ENCODE measurements around the gene TMEM250.
A peak's percentile ranks its signal among the peaks of the same experiment; 100 is the strongest.
"Not testable (repeated sequence)": the region's sequence is repeated elsewhere in the genome, so short reads cannot be mapped to it uniquely, and the experiment has no call there.

Gene TMEM250

DNA sequence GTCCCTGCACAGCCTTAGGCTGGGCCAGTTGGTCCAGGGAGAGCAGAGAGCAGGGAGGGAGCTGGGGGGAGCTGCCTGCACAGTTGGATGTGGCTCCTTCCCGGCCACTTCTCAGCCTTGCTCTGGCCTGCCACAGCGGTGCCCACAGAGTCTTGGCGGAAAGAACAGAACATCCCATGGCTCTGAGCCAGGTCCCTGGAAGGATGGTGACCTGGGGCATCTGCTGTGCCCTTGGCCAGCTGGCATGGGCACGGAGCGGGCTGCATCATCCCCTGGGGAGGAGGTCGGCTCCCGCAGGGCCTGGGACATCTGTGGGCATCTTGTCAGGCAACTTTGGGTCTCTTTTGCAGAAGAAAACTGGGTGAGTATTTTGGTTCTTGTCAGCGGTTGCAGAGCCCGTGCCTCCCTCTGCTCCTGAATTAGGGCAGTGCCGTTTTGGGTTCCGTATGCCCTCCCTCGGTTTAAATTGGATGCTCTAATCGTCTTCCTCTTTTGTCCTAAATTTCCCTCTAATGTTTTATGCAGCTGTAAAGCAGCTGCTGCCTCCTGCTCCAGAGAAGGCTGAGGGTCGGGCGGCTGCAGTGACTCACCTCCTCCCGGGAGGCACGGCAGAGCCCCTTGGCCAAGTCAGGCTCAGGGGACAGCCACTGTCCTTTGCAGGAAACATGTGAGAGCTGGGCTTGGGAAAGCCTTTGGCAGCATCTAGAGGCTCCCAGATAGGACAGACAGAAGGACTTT is 13.1 kb downstream of the TMEM250 start:
- Histone ChIP-seq H3K36me3 (ENCODE audit: insufficient read depth, low read length) (no peaks in the 10 kb centered on the region), H3K9ac (ENCODE audit: low read depth, low read length) (no peak overlapping the region), H3K9me3 (ENCODE audit: control insufficient read depth, insufficient read depth, low read length) (no peaks in the 10 kb centered on the region), H3K4me1 (ENCODE audit: insufficient read depth, low read length) (peaks cover 46% of the 10 kb centered on the region)

DNA sequence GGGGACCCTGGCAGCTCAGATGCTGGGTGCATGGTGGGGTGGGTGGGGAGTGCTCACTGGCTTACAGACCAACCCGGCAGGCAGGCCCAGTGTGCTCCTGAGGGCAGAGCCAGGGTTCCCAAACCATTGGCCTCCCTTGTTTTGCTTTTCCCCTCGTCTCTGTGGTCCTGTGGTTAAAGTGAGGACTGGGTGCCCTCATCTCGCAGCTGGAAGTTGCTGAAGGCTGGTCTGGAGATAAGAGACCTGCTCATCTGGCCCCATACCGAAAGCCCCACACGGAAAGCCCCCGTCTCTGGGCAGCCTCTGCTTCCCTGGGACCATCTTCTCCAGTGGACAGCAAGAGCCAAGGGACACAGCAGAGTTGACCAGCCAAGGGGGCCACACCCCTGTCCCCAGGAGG is 13.8 kb downstream of the TMEM250 start:
- Histone ChIP-seq H3K9me3 (ENCODE audit: control insufficient read depth, insufficient read depth, low read length) (no peaks in the 10 kb centered on the region), H3K4me1 (ENCODE audit: insufficient read depth, low read length) (peaks cover 45% of the 10 kb centered on the region), H3K9ac (ENCODE audit: low read depth, low read length) (no peak overlapping the region), H3K36me3 (ENCODE audit: insufficient read depth, low read length) (no peaks in the 10 kb centered on the region)

DNA sequence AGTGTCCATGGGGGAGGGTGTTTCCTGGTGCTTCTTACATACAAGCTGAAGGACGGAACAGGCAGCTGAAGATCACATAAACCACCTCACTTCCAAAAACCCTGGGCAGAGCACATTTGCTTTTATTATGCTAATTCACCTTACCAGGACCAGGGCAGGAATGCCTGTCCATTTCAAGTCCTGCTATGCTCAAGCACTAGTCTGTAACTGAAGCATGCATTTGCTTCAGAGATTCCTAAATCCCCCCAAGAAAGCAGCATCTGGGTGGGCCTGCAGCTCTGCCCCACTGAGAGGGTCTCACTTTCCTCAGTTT is 14.2 kb downstream of the TMEM250 start:
- H3K36me3 ChIP-seq (ENCODE audit: insufficient read depth, low read length): no peaks in the 10 kb centered on the region
- no peak overlapping the region for H3K9ac ChIP-seq (ENCODE audit: low read depth, low read length)
- H3K4me1 ChIP-seq (ENCODE audit: insufficient read depth, low read length): peaks cover 45% of the 10 kb centered on the region
- H3K9me3 ChIP-seq (ENCODE audit: control insufficient read depth, insufficient read depth, low read length): no peaks in the 10 kb centered on the region

DNA sequence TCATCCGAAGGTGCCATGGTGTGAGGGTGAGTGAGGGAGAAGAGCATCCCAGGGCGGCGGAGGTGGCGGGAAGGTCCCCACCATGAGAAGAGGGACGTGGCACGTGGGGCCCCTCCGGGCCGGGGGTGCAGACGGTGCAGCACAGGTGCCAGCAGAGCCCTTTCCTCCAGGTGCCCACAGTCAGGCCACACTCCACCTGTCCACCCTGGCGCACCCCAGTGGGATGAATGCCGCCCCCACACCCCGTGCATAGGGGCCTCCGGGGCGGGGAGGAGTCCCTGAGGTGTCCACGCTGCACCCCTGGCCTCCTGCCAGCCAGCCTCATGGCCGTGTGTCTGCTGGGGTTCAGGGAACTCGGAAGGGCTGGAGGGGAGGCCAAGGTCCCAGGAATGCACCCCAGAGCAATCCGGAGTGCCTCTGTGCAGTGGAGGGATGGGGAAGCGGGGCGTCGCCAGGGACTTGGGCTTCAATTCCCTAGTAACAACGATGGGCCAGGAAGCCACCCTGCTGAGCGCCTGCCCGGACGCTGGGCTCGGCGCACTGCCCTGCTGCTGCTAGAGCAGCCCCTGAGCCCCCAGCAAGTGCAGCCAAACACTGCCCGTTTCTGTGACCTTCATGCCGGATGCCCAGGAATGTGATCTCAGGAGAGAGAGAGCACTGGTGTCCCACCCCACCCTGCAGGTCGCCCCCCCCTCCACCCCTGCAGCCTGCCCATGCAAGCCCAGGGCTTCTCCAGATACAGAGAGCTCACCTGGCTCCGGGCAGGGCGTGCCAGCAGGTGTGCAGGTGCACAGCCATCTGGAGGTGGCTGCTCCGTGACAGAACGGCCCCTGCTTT is 14.8 kb downstream of the TMEM250 start:
- H3K4me1 ChIP-seq (ENCODE audit: insufficient read depth, low read length): peaks cover 41% of the 10 kb centered on the region

DNA sequence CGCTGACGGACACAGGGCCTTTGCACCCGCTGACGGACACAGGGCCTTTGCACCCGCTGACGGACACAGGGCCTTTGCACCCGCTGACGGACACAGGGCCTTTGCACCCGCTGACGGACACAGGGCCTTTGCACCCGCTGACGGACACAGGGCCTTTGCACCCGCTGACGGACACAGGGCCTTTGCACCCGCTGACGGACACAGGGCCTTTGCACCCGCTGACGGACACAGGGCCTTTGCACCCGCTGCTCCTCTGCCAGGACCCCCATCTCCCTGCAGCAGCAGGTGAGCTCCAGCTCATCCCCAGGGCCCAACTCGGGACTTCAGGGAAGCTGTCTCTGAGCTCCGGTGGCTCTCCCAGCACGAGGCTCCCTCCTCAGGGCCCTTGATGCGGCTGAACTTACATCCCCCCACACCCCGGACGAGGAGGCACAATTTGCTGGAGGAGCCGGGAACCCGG is 17.0 kb downstream of the TMEM250 start:
- H3K4me1 ChIP-seq (ENCODE audit: insufficient read depth, low read length): peaks cover 32% of the 10 kb centered on the region
- H3K36me3 ChIP-seq (ENCODE audit: insufficient read depth, low read length); H3K9me3 ChIP-seq (ENCODE audit: control insufficient read depth, insufficient read depth, low read length); H3K9ac ChIP-seq (ENCODE audit: low read depth, low read length): not testable (repeated sequence)

More for the DNA sequence above, 14.8 kb downstream of the TMEM250 start:
- H3K36me3 ChIP-seq (ENCODE audit: insufficient read depth, low read length): no peaks in the 10 kb centered on the region
- no peaks in the 10 kb centered on the region for H3K9me3 ChIP-seq (ENCODE audit: control insufficient read depth, insufficient read depth, low read length)
- no peak overlapping the region for H3K9ac ChIP-seq (ENCODE audit: low read depth, low read length)

DNA sequence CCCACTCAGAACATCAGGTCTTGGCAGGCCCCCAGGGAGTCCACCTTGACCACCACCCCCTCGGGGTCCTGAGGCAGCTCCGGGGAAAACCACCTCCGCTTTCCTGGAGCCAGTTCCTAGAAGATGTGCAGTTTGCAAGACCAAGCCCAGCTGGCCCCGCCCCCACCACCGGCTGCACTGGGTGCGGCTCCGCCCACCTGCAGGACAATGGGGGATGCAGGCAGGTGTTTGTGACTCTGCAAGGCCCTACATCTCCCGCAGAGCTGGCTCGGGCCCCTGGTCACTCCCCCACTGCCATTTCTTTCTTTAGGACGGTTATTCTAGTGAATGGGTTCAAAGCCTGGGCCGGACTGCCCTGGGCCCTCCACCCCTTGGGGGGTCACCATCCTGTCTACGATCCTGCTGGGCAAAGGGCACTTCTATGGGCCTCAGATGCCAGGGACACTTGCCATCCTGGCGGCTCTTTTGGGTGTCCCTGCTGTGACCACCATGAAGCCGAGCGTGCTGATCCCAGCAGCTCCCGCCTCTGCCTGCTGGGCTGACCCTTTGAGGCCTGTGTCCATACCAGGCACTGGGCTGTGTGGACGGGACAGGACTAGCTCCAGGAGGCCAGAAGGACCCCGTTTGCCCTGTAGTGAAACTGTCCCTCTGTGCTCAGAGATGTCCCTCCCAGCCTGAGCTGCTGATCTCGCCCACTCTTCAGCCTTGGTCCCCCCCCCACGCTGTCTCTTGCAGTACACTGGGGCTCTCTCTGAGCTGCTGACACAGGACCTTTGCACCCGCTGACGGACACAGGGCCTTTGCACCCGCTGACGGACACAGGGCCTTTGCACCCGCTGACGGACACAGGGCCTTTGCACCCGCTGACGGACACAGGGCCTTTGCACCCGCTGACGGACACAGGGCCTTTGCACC is 17.7 kb downstream of the TMEM250 start:
- peaks cover 31% of the 10 kb centered on the region for H3K4me1 ChIP-seq (ENCODE audit: insufficient read depth, low read length)
- no peaks in the 10 kb centered on the region for H3K9me3 ChIP-seq (ENCODE audit: control insufficient read depth, insufficient read depth, low read length)
- no peaks in the 10 kb centered on the region for H3K36me3 ChIP-seq (ENCODE audit: insufficient read depth, low read length)
- no peak overlapping the region for H3K9ac ChIP-seq (ENCODE audit: low read depth, low read length)

DNA sequence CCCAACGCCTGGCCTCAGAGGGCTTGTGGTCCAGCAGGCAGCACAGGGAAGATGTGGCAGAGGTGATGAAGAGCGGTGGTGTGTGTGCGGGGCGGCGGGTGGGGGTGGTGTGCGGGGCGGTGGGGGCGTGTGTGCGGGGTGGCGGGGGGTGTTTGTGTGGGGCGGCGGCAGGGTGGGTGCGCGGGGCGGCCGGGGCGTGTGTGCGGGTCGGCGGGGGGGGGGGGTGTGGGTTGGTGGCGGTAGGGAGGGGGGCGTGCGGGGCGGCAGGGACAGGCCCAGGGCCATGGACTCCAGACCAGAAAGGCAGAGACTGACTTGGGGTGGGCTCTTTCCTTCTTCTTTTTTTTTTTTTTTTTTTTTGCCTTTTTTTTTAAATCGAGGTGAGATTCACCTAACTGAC is 19.1 kb downstream of the TMEM250 start:
- Histone ChIP-seq H3K9me3 (ENCODE audit: control insufficient read depth, insufficient read depth, low read length) (no peaks in the 10 kb centered on the region), H3K9ac (ENCODE audit: low read depth, low read length) (no peak overlapping the region)

DNA sequence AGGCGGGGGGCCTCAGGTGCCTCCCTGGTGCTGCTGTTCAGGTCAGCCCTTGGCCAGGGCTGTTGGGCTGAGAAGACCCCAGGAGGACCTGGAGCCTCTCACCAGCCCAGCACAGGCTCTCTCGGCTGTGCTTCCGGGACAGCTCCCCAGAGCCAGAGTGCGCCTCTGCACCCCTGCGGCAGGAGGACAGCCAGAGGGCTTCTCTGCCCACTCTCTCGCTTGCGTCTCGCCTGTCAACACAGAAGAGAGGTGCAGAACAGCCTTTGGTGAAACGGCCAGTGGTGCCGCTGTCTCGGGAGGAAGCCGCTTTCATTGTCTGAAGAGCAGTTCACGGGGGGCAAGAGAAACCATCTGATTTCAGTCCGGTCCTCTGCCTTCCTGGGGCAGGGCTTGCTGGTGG is 19.8 kb downstream of the TMEM250 start:
- Histone ChIP-seq H3K9me3 (ENCODE audit: control insufficient read depth, insufficient read depth, low read length) (no peaks in the 10 kb centered on the region), H3K9ac (ENCODE audit: low read depth, low read length) (no peak overlapping the region), H3K4me1 (ENCODE audit: insufficient read depth, low read length) (peaks cover 16% of the 10 kb centered on the region; the same call in 1 of the 2 replicates), H3K36me3 (ENCODE audit: insufficient read depth, low read length) (no peaks in the 10 kb centered on the region)

More for the DNA sequence above, 19.1 kb downstream of the TMEM250 start:
- H3K4me1 ChIP-seq (ENCODE audit: insufficient read depth, low read length): peaks cover 20% of the 10 kb centered on the region
- H3K36me3 ChIP-seq (ENCODE audit: insufficient read depth, low read length): no peaks in the 10 kb centered on the region

DNA sequence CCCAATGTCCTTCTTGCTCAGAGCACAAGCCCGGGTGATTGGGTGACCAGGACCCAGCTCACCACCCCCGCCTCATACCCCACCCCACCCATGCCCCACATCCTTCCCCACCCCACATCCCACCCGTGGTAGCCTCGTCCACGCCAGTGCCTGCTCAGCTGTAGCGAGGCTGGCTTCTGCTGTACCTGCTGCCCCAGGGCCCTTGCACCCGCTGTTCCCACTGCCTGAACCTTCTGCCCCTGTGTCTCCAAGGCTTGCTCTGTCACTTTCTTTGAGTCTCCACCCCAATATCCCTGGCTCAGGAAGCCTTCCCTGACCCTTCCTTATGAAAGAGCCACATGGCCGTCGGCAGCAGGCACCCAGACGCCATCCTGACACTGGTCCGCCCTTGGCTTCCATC is 20.5 kb downstream of the TMEM250 start:
- no peak overlapping the region for H3K9ac ChIP-seq (ENCODE audit: low read depth, low read length)
- peaks cover 13% of the 10 kb centered on the region; the same call in 1 of the 2 replicates for H3K4me1 ChIP-seq (ENCODE audit: insufficient read depth, low read length)
- H3K9me3 ChIP-seq (ENCODE audit: control insufficient read depth, insufficient read depth, low read length): no peaks in the 10 kb centered on the region

DNA sequence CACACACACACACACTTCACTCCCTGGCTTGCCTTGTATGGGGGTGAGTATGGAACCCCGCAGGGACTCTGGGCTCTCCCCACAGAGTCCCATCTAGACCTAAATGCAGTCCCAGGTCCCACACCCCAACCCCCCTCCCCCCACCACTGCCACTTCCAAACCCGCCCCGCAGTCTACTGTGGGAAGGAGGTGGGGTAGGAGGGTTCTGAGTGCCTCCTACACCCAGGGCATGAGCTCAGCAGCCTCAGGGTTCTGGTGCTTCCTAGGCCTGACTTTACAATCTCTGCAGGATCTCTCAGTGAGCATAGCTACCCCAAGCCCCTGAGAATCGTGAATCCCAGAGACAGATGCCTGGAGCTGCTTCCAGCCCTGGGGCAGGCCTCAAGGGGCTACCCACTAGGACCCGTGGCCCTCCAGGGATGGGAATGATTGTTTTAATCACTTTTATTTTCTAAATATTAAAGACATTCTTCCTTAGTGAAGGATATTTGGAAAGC is 22.1 kb downstream of the TMEM250 start:
- Histone ChIP-seq H3K9me3 (ENCODE audit: control insufficient read depth, insufficient read depth, low read length) (no peaks in the 10 kb centered on the region), H3K4me1 (ENCODE audit: insufficient read depth, low read length) (peaks cover 17% of the 10 kb centered on the region; the same call in 1 of the 2 replicates), H3K9ac (ENCODE audit: low read depth, low read length) (no peak overlapping the region), H3K36me3 (ENCODE audit: insufficient read depth, low read length) (no peaks in the 10 kb centered on the region)

More for the DNA sequence above, 20.5 kb downstream of the TMEM250 start:
- no peaks in the 10 kb centered on the region for H3K36me3 ChIP-seq (ENCODE audit: insufficient read depth, low read length)

DNA sequence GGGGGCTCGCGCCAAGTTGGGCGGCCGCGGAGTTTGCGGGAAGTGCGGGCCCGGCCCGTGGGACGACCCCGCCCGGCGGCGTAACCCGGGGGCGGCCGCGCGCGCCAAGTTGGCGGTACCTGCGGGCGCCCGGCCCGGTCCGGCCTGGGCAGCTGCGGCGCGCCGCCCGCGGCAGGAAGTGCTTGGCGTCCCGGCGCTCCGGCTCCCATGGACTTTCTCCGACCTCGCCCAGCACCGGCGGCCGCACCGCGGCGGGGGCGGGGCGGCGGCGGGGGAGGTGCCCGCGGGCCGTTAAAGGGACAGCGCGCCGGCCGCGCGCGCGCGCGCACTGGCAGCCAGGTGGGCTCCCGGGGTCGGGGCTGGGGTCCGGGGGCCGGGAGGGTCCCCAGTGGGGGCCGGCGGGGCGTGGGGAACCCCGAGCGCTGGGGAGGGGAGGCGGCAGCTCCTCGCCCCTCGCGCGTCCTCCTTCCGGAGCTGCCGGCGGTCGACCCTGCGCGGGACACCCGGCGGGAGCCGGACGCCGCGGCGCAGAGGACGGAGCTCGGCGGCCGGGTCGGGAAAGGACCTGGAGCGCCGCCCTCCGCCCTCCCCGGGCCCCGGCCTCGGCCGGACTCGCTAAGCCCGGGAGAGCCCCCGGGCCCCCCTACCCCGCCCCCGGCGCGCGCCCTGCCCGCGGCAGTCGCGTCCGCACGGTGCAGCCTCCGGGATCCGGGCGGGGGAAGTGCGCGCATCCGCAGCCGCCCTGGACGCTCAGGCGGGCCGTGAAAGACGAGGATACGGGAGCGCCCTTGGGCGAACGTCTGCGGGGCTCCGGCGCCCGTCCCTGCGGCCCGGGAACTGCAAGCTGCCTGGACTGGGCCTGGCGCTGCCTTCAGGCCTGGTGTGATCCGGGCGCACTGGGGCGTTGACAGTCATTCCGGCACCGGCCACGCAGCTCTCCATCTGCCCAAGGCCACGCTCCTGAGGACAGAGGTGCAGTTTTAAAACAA is 23.3 kb downstream of the TMEM250 start, which contains the start of gene NACC2:
Gene NACC2 (minus strand): TSS at position 220 of the 989 bp plus-strand sequence. CDS start 44,768 bp downstream, outside the sequence.
- Histone ChIP-seq H3K4me1 (ENCODE audit: insufficient read depth, low read length) (peaks cover 18% of the 10 kb centered on the region), H3K36me3 (ENCODE audit: insufficient read depth, low read length) (no peaks in the 10 kb centered on the region), H3K9ac (ENCODE audit: low read depth, low read length) (peak within 1 kb of the TSS; percentile 75), H3K9me3 (ENCODE audit: control insufficient read depth, insufficient read depth, low read length) (no peaks in the 10 kb centered on the region)

DNA sequence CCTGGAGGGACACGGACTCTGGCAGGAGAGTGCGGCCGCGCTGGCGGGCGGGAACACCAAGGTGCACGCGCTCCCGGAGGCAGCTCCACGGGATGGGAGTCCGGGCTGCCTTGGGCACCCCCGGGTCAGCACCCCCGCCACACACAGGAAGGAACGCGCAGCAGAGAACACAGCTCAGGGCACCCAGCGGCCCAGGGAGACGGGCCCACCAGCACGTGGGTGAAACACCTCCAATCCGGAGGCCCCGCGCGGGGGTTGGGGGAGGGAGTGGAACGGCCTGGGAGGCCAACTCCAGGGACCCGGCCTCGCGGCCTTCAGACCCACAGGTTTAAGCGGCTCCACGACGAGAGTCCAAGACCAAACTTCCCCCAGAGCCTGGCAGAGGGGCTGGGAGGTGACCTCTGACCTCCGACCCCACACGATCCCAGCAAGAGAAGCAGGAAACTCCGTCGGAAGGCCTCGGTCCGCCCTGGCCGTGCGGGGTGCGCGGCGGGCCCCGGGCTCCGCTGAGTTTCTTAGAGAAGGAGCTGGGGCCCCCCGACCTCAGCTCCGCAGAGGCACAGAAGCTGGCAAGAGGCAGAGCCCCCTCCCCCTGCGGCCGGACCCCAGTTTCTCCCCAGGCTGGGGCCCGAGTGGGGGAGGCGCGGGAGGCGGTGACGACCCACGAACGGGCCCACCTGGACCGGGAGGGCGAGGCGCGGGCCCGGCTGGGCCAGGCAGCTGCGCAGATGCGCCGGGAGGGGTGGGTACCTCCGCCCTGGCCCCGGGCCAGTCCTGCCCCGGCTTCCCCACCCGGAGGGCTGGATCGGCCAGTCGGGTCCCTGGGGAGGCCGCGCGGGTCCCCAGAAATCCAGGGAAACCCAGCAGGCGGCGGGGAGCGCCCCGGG is 24.4 kb downstream of the TMEM250 start:
- Histone ChIP-seq H3K9me3 (ENCODE audit: control insufficient read depth, insufficient read depth, low read length) (no peaks in the 10 kb centered on the region), H3K4me1 (ENCODE audit: insufficient read depth, low read length) (peaks cover 23% of the 10 kb centered on the region), H3K36me3 (ENCODE audit: insufficient read depth, low read length) (no peaks in the 10 kb centered on the region), H3K9ac (ENCODE audit: low read depth, low read length) (peak overlapping the region; percentile 75)
